ENCODE data around the gene ZNF749. TPM values are rescaled to one million over a fixed set of nuclear protein-coding genes. Genes with fewer than 3 reads are reported as not detected.

The ZNF749 gene
- total RNA-seq = 10 to 100 TPM; 14.7 to 17.9 TPM

GRCh38 chr19:57435062-57435978 is at the start of gene ZNF749:
Gene ZNF749 (plus strand): TSS chr19:57435325. CDS start chr19:57435579, 254 bp downstream.
- POLR2A ChIA-PET = interaction anchor here (0.7 to 1.6 kb wide), 6 partner anchors 42 to 452 kb away, joined by 3 to 6 read pairs (median 4); partner anchors contain the start of genes TRAPPC2B, ZIK1, ZNF547 and ZNF548
- H3K27me3 Mint-ChIP-seq = no peaks in the 10 kb centered on the region
- H3K27ac Mint-ChIP-seq = peak within 1 kb of the TSS; percentile 86
- peak; percentile 97 for ATAC-seq (ENCODE audit: low read depth)
- H3K4me3 Mint-ChIP-seq = peak within 1 kb of the TSS; percentile 91
- DNase-seq = peak; percentile 89
- H3K4me1 Mint-ChIP-seq = peaks cover 20% of the 10 kb centered on the region
- H3K9me3 Mint-ChIP-seq = peaks cover 24% of the 10 kb centered on the region
- H3K36me3 Mint-ChIP-seq = peaks cover 45% of the 10 kb centered on the region

GRCh38 chr19:57389194-57389729 is 45.9 kb upstream of the ZNF749 start:
- DNase-seq (no peak), ATAC-seq (ENCODE audit: low read depth) (no peak)
- POLR2A ChIA-PET = interaction anchor here (0.6 to 2.0 kb wide), 10 partner anchors 9 to 433 kb away, joined by 3 to 9 read pairs (median 4); partner anchors contain the start of genes TRAPPC2B, ZNF17, ZNF304 and ZNF547
- Mint-ChIP-seq H3K4me1 (peaks cover 29% of the 10 kb centered on the region), H3K36me3 (peaks cover 36% of the 10 kb centered on the region), H3K27ac (peak overlapping the region; percentile 92), H3K27me3 (no peaks in the 10 kb centered on the region), H3K9me3 (peaks cover 18% of the 10 kb centered on the region), H3K4me3 (peak overlapping the region; percentile 94)

GRCh38 chr19:57389730-57390598 is 45.2 kb upstream of the ZNF749 start, which contains the start of gene ZNF548:
Gene ZNF548 (plus strand): TSS chr19:57389854. CDS start chr19:57390100, 246 bp downstream.
- Mint-ChIP-seq H3K36me3 (peaks cover 44% of the 10 kb centered on the region), H3K4me3 (peak within 1 kb of the TSS; percentile 94), H3K27me3 (no peaks in the 10 kb centered on the region), H3K4me1 (peaks cover 32% of the 10 kb centered on the region), H3K9me3 (peaks cover 24% of the 10 kb centered on the region), H3K27ac (peak within 1 kb of the TSS; percentile 92)
- POLR2A ChIA-PET = interaction anchor here (0.6 to 2.0 kb wide), 11 partner anchors 8 to 432 kb away, joined by 3 to 9 read pairs (median 4); partner anchors contain the start of genes TRAPPC2B, ZNF17, ZNF304 and ZNF547
- DNase-seq (peak; percentile 93), ATAC-seq (ENCODE audit: low read depth) (peak; percentile 99)

- Mint-ChIP-seq H3K4me1 (peaks cover 21% of the 10 kb centered on the region), H3K27ac (no peak overlapping the region), H3K36me3 (peaks cover 94% of the 10 kb centered on the region), H3K27me3 (no peaks in the 10 kb centered on the region), H3K4me3 (no peak overlapping the region), H3K9me3 (peaks cover 55% of the 10 kb centered on the region)
- POLR2A ChIA-PET = no interaction called here
- DNase-seq (no peak), ATAC-seq (ENCODE audit: low read depth) (no peak)
Measured at GRCh38 chr19:57395710-57396109, 39.4 kb upstream of the ZNF749 start.

- Mint-ChIP-seq H3K27me3 (no peaks in the 10 kb centered on the region), H3K4me3 (no peak overlapping the region), H3K27ac (no peak overlapping the region), H3K9me3 (peaks cover 59% of the 10 kb centered on the region), H3K36me3 (peaks cover 83% of the 10 kb centered on the region), H3K4me1 (peaks cover 7% of the 10 kb centered on the region)
- no peak for ATAC-seq (ENCODE audit: low read depth)
- POLR2A ChIA-PET = interaction anchor here (1.4 kb wide), 1 partner anchor 9 kb away, joined by 3 read pairs; the partner anchor contains the start of gene ZNF548
- no peak for DNase-seq
Measured at GRCh38 chr19:57398868-57399267, 36.3 kb upstream of the ZNF749 start.

GRCh38 chr19:57403737-57404563 is 31.2 kb upstream of the ZNF749 start:
- H3K27ac Mint-ChIP-seq = no peak overlapping the region
- H3K9me3 Mint-ChIP-seq = peaks cover 24% of the 10 kb centered on the region
- peaks cover 33% of the 10 kb centered on the region for H3K36me3 Mint-ChIP-seq
- ATAC-seq (ENCODE audit: low read depth) = no peak
- H3K27me3 Mint-ChIP-seq = no peaks in the 10 kb centered on the region
- H3K4me3 Mint-ChIP-seq = no peak overlapping the region
- DNase-seq = no peak
- POLR2A ChIA-PET = interaction anchor here (0.6 kb wide), 1 partner anchor 125 kb away, joined by 3 read pairs; no protein-coding TSS in a partner anchor
- H3K4me1 Mint-ChIP-seq = peaks cover 4% of the 10 kb centered on the region

- H3K4me1 Mint-ChIP-seq = peaks cover 12% of the 10 kb centered on the region
- H3K9me3 Mint-ChIP-seq = peaks cover 12% of the 10 kb centered on the region
- no peak overlapping the region for H3K4me3 Mint-ChIP-seq
- POLR2A ChIA-PET = interaction anchor here (0.8 kb wide), 1 partner anchor 321 kb away, joined by 7 read pairs; the partner anchor contains the start of gene ZNF671
- peaks cover 11% of the 10 kb centered on the region for H3K36me3 Mint-ChIP-seq
- H3K27ac Mint-ChIP-seq = no peak overlapping the region
- ATAC-seq (ENCODE audit: low read depth) (peak; percentile 50), DNase-seq (peak; percentile 71)
- H3K27me3 Mint-ChIP-seq = no peaks in the 10 kb centered on the region
Measured at GRCh38 chr19:57406516-57407123, 28.5 kb upstream of the ZNF749 start.

GRCh38 chr19:57410877-57411671 is 24.1 kb upstream of the ZNF749 start, which contains the start of gene ZNF17:
Gene ZNF17 (plus strand): TSS chr19:57411161. CDS start chr19:57413616, 2,455 bp downstream.
- POLR2A ChIA-PET = interaction anchor here (1.3 kb wide), 1 partner anchor 21 kb away, joined by 4 read pairs; the partner anchor contains the start of gene ZNF548
- peak within 1 kb of the TSS; percentile 89 for H3K4me3 Mint-ChIP-seq
- H3K27me3 Mint-ChIP-seq = no peaks in the 10 kb centered on the region
- DNase-seq = peak; percentile 83
- ATAC-seq (ENCODE audit: low read depth) = peak; percentile 100
- H3K4me1 Mint-ChIP-seq = peaks cover 16% of the 10 kb centered on the region
- H3K9me3 Mint-ChIP-seq = peaks cover 13% of the 10 kb centered on the region
- peak within 1 kb of the TSS; percentile 75 for H3K27ac Mint-ChIP-seq
- H3K36me3 Mint-ChIP-seq = peaks cover 29% of the 10 kb centered on the region

- H3K27ac Mint-ChIP-seq = no peak overlapping the region
- peaks cover 71% of the 10 kb centered on the region for H3K36me3 Mint-ChIP-seq
- no peak overlapping the region for H3K4me3 Mint-ChIP-seq
- peaks cover 4% of the 10 kb centered on the region for H3K4me1 Mint-ChIP-seq
- ATAC-seq (ENCODE audit: low read depth) (no peak), DNase-seq (no peak)
- no peaks in the 10 kb centered on the region for H3K27me3 Mint-ChIP-seq
- POLR2A ChIA-PET = no interaction called here
- H3K9me3 Mint-ChIP-seq = peaks cover 39% of the 10 kb centered on the region
Measured at GRCh38 chr19:57419439-57419838, 15.7 kb upstream of the ZNF749 start.

- H3K9me3 Mint-ChIP-seq = peaks cover 34% of the 10 kb centered on the region
- POLR2A ChIA-PET = no interaction called here
- no peak overlapping the region for H3K27ac Mint-ChIP-seq
- peaks cover 59% of the 10 kb centered on the region for H3K36me3 Mint-ChIP-seq
- ATAC-seq (ENCODE audit: low read depth) (no peak), DNase-seq (no peak)
- H3K27me3 Mint-ChIP-seq = no peaks in the 10 kb centered on the region
- H3K4me3 Mint-ChIP-seq = no peak overlapping the region
- H3K4me1 Mint-ChIP-seq = peaks cover 4% of the 10 kb centered on the region
Measured at GRCh38 chr19:57421037-57421436, 14.1 kb upstream of the ZNF749 start.

Measured in activated naive CD8-positive, alpha-beta T cell treated with anti-CD3 and anti-CD28 coated beads, Interleukin-2, amount 10 ng/mL, durations not matched to agents 7 days and 5 days (primary cell).